ENCODE results near the gene VAV3. TPM values are rescaled to one million over a fixed set of nuclear protein-coding genes. Genes with fewer than 3 reads are reported as not detected.
A peak's percentile ranks its signal among the peaks of the same experiment; 100 is the strongest.

VAV3 gene
- total and polyA plus RNA-seq, 2 experiments from 2014 or later, result under 0.01 to 0.24 TPM

DNA sequence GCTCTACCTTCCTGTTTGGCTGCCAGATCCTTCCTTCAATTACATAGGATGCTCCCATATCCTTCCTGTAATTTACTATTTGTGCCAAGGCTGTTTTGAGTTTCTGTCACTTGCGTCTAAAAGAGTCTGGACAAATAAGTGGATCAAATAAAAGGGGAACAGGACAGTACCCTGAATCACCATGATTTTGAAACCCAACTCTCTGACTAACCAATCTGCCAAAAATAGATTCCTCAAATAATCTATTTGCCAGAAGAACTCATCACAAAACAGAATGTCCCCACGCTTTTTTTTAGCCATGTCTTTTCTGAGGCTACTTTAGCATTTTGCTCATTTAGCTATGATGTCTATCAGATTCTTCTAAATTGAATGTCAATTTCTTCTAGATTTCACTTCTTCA is 431.5 kb downstream of the VAV3 start:
- peaks cover 21% of the 10 kb centered on the region for H3K4me1 ChIP-seq (ENCODE audit: insufficient read depth)
- no peaks in the 10 kb centered on the region for H4K20me1 ChIP-seq (ENCODE audit: insufficient read depth)
- DNase-seq, result peak; percentile 56
- H3K27ac ChIP-seq, result no peak overlapping the region
- no peaks in the 10 kb centered on the region for H3K9me2 ChIP-seq (ENCODE audit: insufficient read depth)
- no peaks in the 10 kb centered on the region for H3K9me3 ChIP-seq (ENCODE audit: low read depth)
- no peaks in the 10 kb centered on the region for H3K36me3 ChIP-seq (ENCODE audit: low read depth)
- in situ Hi-C loops (cut with MboI), result loop anchor here (25.0 kb wide), 1 partner anchor 204 kb away; no protein-coding TSS in a partner anchor
- no peaks in the 10 kb centered on the region for H3K27me3 ChIP-seq (replicated peaks; ENCODE audit: insufficient read depth)
- H2AFZ ChIP-seq, result no peak overlapping the region
- TF ChIP-seq EZH2 (IDR thresholded peaks at IDR 0.05; ENCODE audit: insufficient read depth, poor library complexity, severe bottlenecking) (no peak), EZH2phosphoT487 (IDR thresholded peaks at IDR 0.05; ENCODE audit: insufficient read depth, low read depth) (no peak)
- H3K4me3 ChIP-seq, result no peak overlapping the region
- peaks cover 7% of the 10 kb centered on the region; the same call in 1 of the 2 replicates for H3F3A ChIP-seq (ENCODE audit: insufficient read depth)
- WGBS, 2 experiments (ENCODE audit: low coverage in 1 of 2, low lambda C conversion rate in 2 of 2, missing lambda C conversion rate in 2 of 2), result 31 to 35% methylated on average over 2 of the region's 2 CpGs
- H3K79me2 ChIP-seq (ENCODE audit: insufficient read depth), result no peaks in the 10 kb centered on the region
- no peak overlapping the region for H3K9ac ChIP-seq
- no peak overlapping the region for H3K4me2 ChIP-seq (ENCODE audit: unreplicated experiment)

GRCh38 chr1:107532318-107532717 is 432.7 kb downstream of the VAV3 start:
- H4K20me1 ChIP-seq (ENCODE audit: insufficient read depth), result no peaks in the 10 kb centered on the region
- in situ Hi-C loops (cut with MboI), result loop anchor here (25.0 kb wide), 1 partner anchor 205 kb away; no protein-coding TSS in a partner anchor
- no peaks in the 10 kb centered on the region for H3K27me3 ChIP-seq (replicated peaks; ENCODE audit: insufficient read depth)
- no peak for DNase-seq
- H3F3A ChIP-seq (ENCODE audit: insufficient read depth), result peaks cover 7% of the 10 kb centered on the region; the same call in 1 of the 2 replicates
- WGBS, 2 experiments (ENCODE audit: low coverage in 1 of 2, low lambda C conversion rate in 2 of 2, missing lambda C conversion rate in 2 of 2), result 79 to 82% methylated on average over 5 of the region's 5 CpGs
- no peak overlapping the region for H3K4me2 ChIP-seq (ENCODE audit: unreplicated experiment)
- H3K79me2 ChIP-seq (ENCODE audit: insufficient read depth), result no peaks in the 10 kb centered on the region
- H3K4me1 ChIP-seq (ENCODE audit: insufficient read depth), result peaks cover 21% of the 10 kb centered on the region
- H3K4me3 ChIP-seq, result no peak overlapping the region
- H3K36me3 ChIP-seq (ENCODE audit: low read depth), result no peaks in the 10 kb centered on the region
- no peak overlapping the region for H2AFZ ChIP-seq
- H3K9me3 ChIP-seq (ENCODE audit: low read depth), result no peaks in the 10 kb centered on the region
- no peaks in the 10 kb centered on the region for H3K9me2 ChIP-seq (ENCODE audit: insufficient read depth)
- H3K27ac ChIP-seq, result no peak overlapping the region
- H3K9ac ChIP-seq, result no peak overlapping the region
- TF ChIP-seq EZH2 (IDR thresholded peaks at IDR 0.05; ENCODE audit: insufficient read depth, poor library complexity, severe bottlenecking), result no peak

DNA sequence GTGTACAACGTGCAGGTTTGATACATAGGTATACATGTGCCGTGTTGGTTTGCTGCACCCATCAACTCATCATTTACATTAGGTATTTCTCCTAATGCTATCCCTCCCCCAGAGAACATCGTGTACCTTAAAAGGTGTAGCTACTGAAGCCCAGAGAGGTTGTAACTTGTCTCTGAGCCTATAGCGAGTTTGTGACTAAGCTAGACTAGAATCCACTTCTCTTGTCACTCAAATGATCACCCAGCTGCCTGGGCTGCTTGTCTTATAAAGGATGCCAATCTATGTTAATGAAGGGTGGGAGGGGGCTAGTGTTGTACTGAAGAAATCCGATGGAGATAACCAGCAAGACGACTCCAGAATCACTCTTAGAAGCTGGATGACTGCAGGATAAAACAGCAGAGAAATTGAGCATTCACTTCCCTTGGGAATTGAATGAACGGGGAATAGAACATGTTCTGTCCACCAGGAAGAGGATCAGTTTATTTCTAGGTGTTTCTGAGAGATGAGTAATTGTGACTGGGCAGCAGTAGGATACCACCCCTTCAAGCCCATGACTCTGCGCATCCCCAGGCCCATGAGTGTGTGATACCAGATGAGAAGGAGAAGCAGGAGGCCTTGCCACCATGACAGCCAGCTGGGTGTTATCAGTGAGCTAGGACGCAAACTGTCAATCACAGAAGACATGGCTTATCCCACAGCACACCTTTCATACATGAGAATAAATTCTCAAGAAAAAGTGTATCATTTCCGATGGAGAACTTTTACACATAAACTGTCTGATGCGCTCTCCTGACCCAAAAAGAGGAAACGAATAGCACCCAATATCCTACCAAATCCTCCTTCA is 433.7 kb downstream of the VAV3 start:
- peaks cover 21% of the 10 kb centered on the region for H3K4me1 ChIP-seq (ENCODE audit: insufficient read depth)
- H3K9ac ChIP-seq, result no peak overlapping the region
- 0 out of 2 replicates have a peak overlapping the region, but pooled peaks have one; percentile 67 for H3K27ac ChIP-seq
- no peak overlapping the region for H2AFZ ChIP-seq
- peaks cover 7% of the 10 kb centered on the region; the same call in 1 of the 2 replicates for H3F3A ChIP-seq (ENCODE audit: insufficient read depth)
- H3K27me3 ChIP-seq (replicated peaks; ENCODE audit: insufficient read depth), result no peaks in the 10 kb centered on the region
- no peak for TF ChIP-seq EZH2 (IDR thresholded peaks at IDR 0.05; ENCODE audit: insufficient read depth, poor library complexity, severe bottlenecking)
- no peaks in the 10 kb centered on the region for H3K9me3 ChIP-seq (ENCODE audit: low read depth)
- H3K79me2 ChIP-seq (ENCODE audit: insufficient read depth), result no peaks in the 10 kb centered on the region
- H3K4me2 ChIP-seq (ENCODE audit: unreplicated experiment), result peak overlapping the region; percentile 39
- H4K20me1 ChIP-seq (ENCODE audit: insufficient read depth), result no peaks in the 10 kb centered on the region
- in situ Hi-C loops (cut with MboI), result loop anchor here (25.0 kb wide), 1 partner anchor 206 kb away; no protein-coding TSS in a partner anchor
- H3K9me2 ChIP-seq (ENCODE audit: insufficient read depth), result no peaks in the 10 kb centered on the region
- 93% methylated on average over 12 of the region's 12 CpGs for WGBS, 2 experiments (ENCODE audit: low coverage in 1 of 2, low lambda C conversion rate in 2 of 2, missing lambda C conversion rate in 2 of 2)
- DNase-seq, result no peak
- no peaks in the 10 kb centered on the region for H3K36me3 ChIP-seq (ENCODE audit: low read depth)
- H3K4me3 ChIP-seq, result no peak overlapping the region

GRCh38 chr1:107530543-107530942 is 434.4 kb downstream of the VAV3 start:
- no peaks in the 10 kb centered on the region for H3K9me3 ChIP-seq (ENCODE audit: low read depth)
- WGBS, 2 experiments (ENCODE audit: low coverage in 1 of 2, low lambda C conversion rate in 2 of 2, missing lambda C conversion rate in 2 of 2), result 25 to 29% methylated on average over 6 of the region's 6 CpGs
- in situ Hi-C loops (cut with MboI), result loop anchor here (25.0 kb wide), 1 partner anchor 207 kb away; no protein-coding TSS in a partner anchor
- H4K20me1 ChIP-seq (ENCODE audit: insufficient read depth), result no peaks in the 10 kb centered on the region
- peak overlapping the region; percentile 67 for H3K27ac ChIP-seq
- H3F3A ChIP-seq (ENCODE audit: insufficient read depth), result peaks cover 7% of the 10 kb centered on the region; the same call in 1 of the 2 replicates
- DNase-seq, result peak; percentile 86
- 0 out of 2 replicates have a peak overlapping the region, but pooled peaks have one; percentile 12 for H3K9ac ChIP-seq
- H3K79me2 ChIP-seq (ENCODE audit: insufficient read depth), result no peaks in the 10 kb centered on the region
- H3K4me2 ChIP-seq (ENCODE audit: unreplicated experiment), result peak overlapping the region; percentile 50
- H2AFZ ChIP-seq, result no peak overlapping the region
- TF ChIP-seq EZH2phosphoT487 (IDR thresholded peaks at IDR 0.05; ENCODE audit: insufficient read depth, low read depth), result no peak
- TF ChIP-seq EZH2 (IDR thresholded peaks at IDR 0.05; ENCODE audit: insufficient read depth, poor library complexity, severe bottlenecking), result no peak
- no peaks in the 10 kb centered on the region for H3K9me2 ChIP-seq (ENCODE audit: insufficient read depth)
- no peaks in the 10 kb centered on the region for H3K27me3 ChIP-seq (replicated peaks; ENCODE audit: insufficient read depth)
- no peak overlapping the region for H3K4me3 ChIP-seq
- H3K36me3 ChIP-seq (ENCODE audit: low read depth), result no peaks in the 10 kb centered on the region
- peaks cover 23% of the 10 kb centered on the region for H3K4me1 ChIP-seq (ENCODE audit: insufficient read depth)
